Transverse colon (tissue), 4 donors: ENCODE data around the gene KLF11.

Experiments used
- EP300 ChIP-seq: sonication (generic); formaldehyde crosslinking; IDR thresholded peaks from one replicate; pipeline ENCODE4 v1.6.1; 2017; ENCODE audit warnings: antibody characterized with exemption, low read depth
- POLR2A ChIP-seq: fragments of 450-650 bp; IDR thresholded peaks from one replicate; pipeline ENCODE4 v1.6.1; 2016; ENCODE audit warnings: antibody characterized with exemption, mild to moderate bottlenecking, moderate library complexity
- POLR2AphosphoS5 ChIP-seq, 3 donors: sonication (generic); formaldehyde crosslinking; IDR thresholded peaks; one replicate each; pipeline ENCODE4 v1.6.1; 2016; ENCODE audit warnings: antibody characterized with exemption in 3 of 3
- TF ChIP-seq, protein P1 (sequence below), 5 experiments: fragments of 200-600 bp in 3 of 5; fragments of 450-650 bp in 2 of 5; sonication (generic) in 3 of 5; IDR thresholded peaks; 1 replicate in 2 of 5; 2 replicates in 3 of 5; pipeline ENCODE4 v1.5.1; 2016 to 2017; ENCODE audit warnings: antibody characterized with exemption in 5 of 5, inconsistent platforms in 3 of 5, mild to moderate bottlenecking in 2 of 5, moderate library complexity in 1 of 5

- TF ChIP-seq, protein P1, sequence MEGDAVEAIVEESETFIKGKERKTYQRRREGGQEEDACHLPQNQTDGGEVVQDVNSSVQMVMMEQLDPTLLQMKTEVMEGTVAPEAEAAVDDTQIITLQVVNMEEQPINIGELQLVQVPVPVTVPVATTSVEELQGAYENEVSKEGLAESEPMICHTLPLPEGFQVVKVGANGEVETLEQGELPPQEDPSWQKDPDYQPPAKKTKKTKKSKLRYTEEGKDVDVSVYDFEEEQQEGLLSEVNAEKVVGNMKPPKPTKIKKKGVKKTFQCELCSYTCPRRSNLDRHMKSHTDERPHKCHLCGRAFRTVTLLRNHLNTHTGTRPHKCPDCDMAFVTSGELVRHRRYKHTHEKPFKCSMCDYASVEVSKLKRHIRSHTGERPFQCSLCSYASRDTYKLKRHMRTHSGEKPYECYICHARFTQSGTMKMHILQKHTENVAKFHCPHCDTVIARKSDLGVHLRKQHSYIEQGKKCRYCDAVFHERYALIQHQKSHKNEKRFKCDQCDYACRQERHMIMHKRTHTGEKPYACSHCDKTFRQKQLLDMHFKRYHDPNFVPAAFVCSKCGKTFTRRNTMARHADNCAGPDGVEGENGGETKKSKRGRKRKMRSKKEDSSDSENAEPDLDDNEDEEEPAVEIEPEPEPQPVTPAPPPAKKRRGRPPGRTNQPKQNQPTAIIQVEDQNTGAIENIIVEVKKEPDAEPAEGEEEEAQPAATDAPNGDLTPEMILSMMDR (IDR thresholded peaks at IDR 0.05), result no peak
- TF ChIP-seq POLR2AphosphoS5 (IDR thresholded peaks at IDR 0.05) (peak in 1 of 3 donors; percentile 56), POLR2A (no peak), EP300 (no peak)
Observed at GRCh38 chr2:10009811-10010781, 33.3 kb upstream of the KLF11 start.
